GM12878 (cell line): ENCODE measurements around the gene FAM156A. TPM values are rescaled to one million over a fixed set of nuclear protein-coding genes. Genes with fewer than 3 reads are reported as not detected.

Source experiments
- ATAC-seq: fragments of 200-7000 bp; cut with Tn5 transposase; 3 replicates; pipeline ENCODE4 v1.9.1; 2020; ENCODE audit warnings: mild to moderate bottlenecking, moderate library complexity
- BruUV-seq: library from RNA; stranded (reverse); fragments of 400-500 nt; replicated peaks from 2 replicates; lab custom pipeline; 2021; lab: Mats Ljungman, UMichigan
- CTCF ChIA-PET: fragments of 300-600 bp; sonication (Branson Sonifier 250); formaldehyde crosslinking; extraction: SDS; loops from one replicate; lab custom pipeline; 2021; ENCODE audit warnings: inconsistent platforms; lab: Yijun Ruan, JAX
- POLR2A ChIA-PET: fragments of 350-600 bp; formaldehyde crosslinking; extraction: SDS; loops from one replicate; lab custom pipeline; 2021; ENCODE audit warnings: inconsistent platforms; lab: Charles Lee
- RAD21 ChIA-PET: fragments of 300-600 bp; sonication (Branson Sonifier 250); formaldehyde crosslinking; loops from one replicate; lab custom pipeline; 2023; ENCODE audit warnings: antibody characterized with exemption; ENCODE audit not compliant: unreplicated experiment; lab: Charles Lee
- SMC1A ChIA-PET: fragments of 300-600 bp; sonication (Branson Sonifier 250); formaldehyde crosslinking; loops from one replicate; lab custom pipeline; 2023; ENCODE audit not compliant: unreplicated experiment, uncharacterized antibody; lab: Charles Lee
- DNase-seq: peaks from one replicate; pipeline ENCODE4 v3.0.0-alpha.2; 2011; ENCODE audit warnings: low read depth, low spot score
- FAIRE-seq: peaks from 3 replicates; lab custom pipeline; 2011; peaks lifted over from hg19 to GRCh38; lab: Jason Lieb, UNC
- H2AFZ ChIP-seq: 2 replicates; pipeline ENCODE4 v1.6.0; 2011; ENCODE audit warnings: low read depth, low read length, control low read depth; ENCODE audit not compliant: control insufficient read depth
- H3K27ac ChIP-seq: 2 replicates; pipeline ENCODE4 v1.5.1; 2011; ENCODE audit warnings: control low read depth; ENCODE audit not compliant: control insufficient read depth, insufficient read depth
- H3K27me3 ChIP-seq, 2 experiments: replicated peaks in 1 of 2; 2 replicates each; pipeline versions ENCODE4 v1.6.0 to v1.6.1; 2011; ENCODE audit warnings: low read length in 1 of 2; ENCODE audit not compliant: control insufficient read depth in 2 of 2, insufficient read depth in 2 of 2
- H3K36me3 ChIP-seq, 2 experiments: 2 replicates each; pipeline ENCODE4 v1.5.1; 2011; ENCODE audit warnings: low read length in 1 of 2; ENCODE audit not compliant: control insufficient read depth in 2 of 2, insufficient read depth in 2 of 2
- H3K4me1 ChIP-seq: 2 replicates; pipeline ENCODE4 v1.6.1; 2011; ENCODE audit warnings: mild to moderate bottlenecking, low read length, moderate library complexity, mixed read lengths; ENCODE audit not compliant: control insufficient read depth, insufficient read depth
- H3K4me2 ChIP-seq: 2 replicates; pipeline ENCODE4 v1.6.0; 2011; ENCODE audit warnings: control low read depth; ENCODE audit not compliant: control insufficient read depth, insufficient read depth
- H3K4me3 ChIP-seq: fragments of 200-600 bp; sonication (generic); 2 replicates; pipeline ENCODE4 v1.5.1; 2016
- H3K79me2 ChIP-seq: 2 replicates; pipeline ENCODE4 v1.6.0; 2011; ENCODE audit warnings: low read length; ENCODE audit not compliant: control insufficient read depth, insufficient read depth
- H3K9ac ChIP-seq: 2 replicates; pipeline ENCODE4 v1.8.0; 2011; ENCODE audit warnings: low read length, control low read depth, mixed read lengths; ENCODE audit not compliant: control insufficient read depth, insufficient read depth
- H3K9me3 ChIP-seq: replicated peaks from 3 replicates; pipeline ENCODE4 v1.5.1; 2011; ENCODE audit warnings: mild to moderate bottlenecking, low read length; ENCODE audit not compliant: control insufficient read depth, insufficient read depth
- H4K20me1 ChIP-seq: 2 replicates; pipeline ENCODE4 v1.6.0; 2011; ENCODE audit not compliant: control insufficient read depth, insufficient read depth
- ATF2 ChIP-seq: IDR thresholded peaks from 2 replicates; pipeline ENCODE4 v1.6.1; 2012; ENCODE audit warnings: low read length, inconsistent platforms
- BRCA1 ChIP-seq: IDR thresholded peaks from 2 replicates; pipeline ENCODE4 v1.6.1; 2011; ENCODE audit warnings: low read depth, low read length, improper control_type of control experiment
- CEBPB ChIP-seq, 2 experiments: fragments of 150-350 bp in 1 of 2; IDR thresholded peaks; 2 replicates each; pipeline ENCODE4 v1.6.1; 2012 to 2014; ENCODE audit warnings: low read depth in 2 of 2, low read length in 2 of 2, borderline replicate concordance in 1 of 2, inconsistent platforms in 1 of 2
- CHD4 ChIP-seq: fragments of 200-600 bp; sonication (generic); IDR thresholded peaks from 2 replicates; pipeline ENCODE4 v1.6.1; 2016; ENCODE audit warnings: mild to moderate bottlenecking
- KAT2A ChIP-seq: conservative IDR thresholded peaks from 2 replicates; pipeline ENCODE4 v1.6.1; 2011; ENCODE audit warnings: low read depth, low read length; ENCODE audit not compliant: control insufficient read depth
- MEF2A ChIP-seq: IDR thresholded peaks from 2 replicates; pipeline ENCODE4 v1.6.1; 2011; ENCODE audit warnings: low read depth, mild to moderate bottlenecking, low read length, moderate library complexity; ENCODE audit not compliant: insufficient read depth
- MLLT1 ChIP-seq: fragments of 450-650 bp; IDR thresholded peaks from 2 replicates; pipeline ENCODE4 v1.6.1; 2016; ENCODE audit warnings: mild to moderate bottlenecking
- MTA3 ChIP-seq: IDR thresholded peaks from 2 replicates; pipeline ENCODE4 v1.6.1; 2012; ENCODE audit warnings: low read length, inconsistent platforms, borderline replicate concordance
- POU2F2 ChIP-seq: IDR thresholded peaks from 3 replicates; pipeline ENCODE4 v1.6.1; 2011; ENCODE audit warnings: low read depth, mild to moderate bottlenecking, low read length, borderline replicate concordance
- SIN3A ChIP-seq: IDR thresholded peaks from 2 replicates; pipeline ENCODE4 v1.6.1; 2012; ENCODE audit warnings: low read depth, low read length, improper control_type of control experiment
- SKIL ChIP-seq: fragments of 450-650 bp; IDR thresholded peaks from 2 replicates; pipeline ENCODE4 v1.6.1; 2017; ENCODE audit warnings: mild to moderate bottlenecking, low read depth, inconsistent platforms; ENCODE audit not compliant: poor library complexity, severe bottlenecking
- TCF12 ChIP-seq: IDR thresholded peaks from 2 replicates; pipeline ENCODE4 v1.6.1; 2011; ENCODE audit warnings: low read depth, mild to moderate bottlenecking, low read length
- ZBED1 ChIP-seq: IDR thresholded peaks from 2 replicates; pipeline ENCODE4 v1.6.1; 2016; ENCODE audit warnings: borderline replicate concordance
- ZBTB40 ChIP-seq: fragments of 450-650 bp; IDR thresholded peaks from 2 replicates; pipeline ENCODE4 v1.6.1; 2016; ENCODE audit warnings: mild to moderate bottlenecking, moderate library complexity, borderline replicate concordance
- ZNF622 ChIP-seq: fragments of 450-650 bp; IDR thresholded peaks from 2 replicates; pipeline ENCODE4 v1.6.1; 2017; ENCODE audit warnings: mild to moderate bottlenecking, inconsistent platforms
- WGBS: methylation state at CpG from one replicate; pipeline ENCODE4 v1.1.6; 2016; ENCODE audit warnings: low lambda C conversion rate; ENCODE audit not compliant: insufficient replicate concordance, insufficient coverage; ENCODE audit errors: missing lambda C conversion rate; 5-methylcytosine and 5-hydroxymethylcytosine counted together
- in situ Hi-C: fragments of 300-500 bp; cut with MboI; formaldehyde crosslinking; loops from 9 replicates; pipeline ENCODE4 v1.14.3; 2018; ENCODE audit warnings: mixed read lengths
- intact Hi-C: fragments of 100-400 bp; cut with micrococcal nuclease; formaldehyde crosslinking; loops from one replicate; pipeline ENCODE4 v1.14.2; 2022; ENCODE audit not compliant: unreplicated experiment
- polyA plus RNA-seq, 11 experiments: library from polyadenylated mRNA; depleted of rRNA in 4 of 11; unstranded in 6 of 11; stranded (reverse) in 5 of 11; fragments of >200 nt; fragmentation: Nextera tagmentation in 4 of 11; fragmentation: Illumina TruSeq in 1 of 11; extraction: Ambion mirVana in 4 of 11; extraction: Trizol in 1 of 11; gene quantifications; 1 replicate in 1 of 11; 2 replicates in 10 of 11; pipeline versions ENCODE4 v1.2.1 to v1.2.3, GENCODE V29; 2011 to 2016; ENCODE audit warnings: inconsistent platforms in 2 of 11, missing spikeins in 2 of 11, low read depth in 1 of 11
- total RNA-seq, 4 experiments: library from RNA; depleted of rRNA in 3 of 4; stranded (reverse); fragments of >200 nt in 3 of 4; fragmentation: Illumina TruSeq in 1 of 4; extraction: Trizol in 1 of 4; gene quantifications; 2 replicates each; pipeline versions ENCODE4 v1.2.1 to v1.2.3, GENCODE V29; 2013 to 2021

The FAM156A gene
- total and polyA plus RNA-seq, 10 of the 15 experiments (the other 5 are each of a cell fraction or from before 2014, with no cell fraction given): 2.9 to 25.2 (median 16.3) TPM

- no peak for DNase-seq
- intact Hi-C loops (no loop called here), in situ Hi-C loops (loop anchor here (25.0 kb wide), 2 partner anchors 396 to 646 kb away; no protein-coding TSS in a partner anchor)
- Histone ChIP-seq H3K36me3 (no peaks in the 10 kb centered on the region), H3K9ac (no peak overlapping the region), H3K4me3 (no peak overlapping the region), H3K27me3 (no peaks in the 10 kb centered on the region; a peak in 1 of 4 replicates), H2AFZ (no peak overlapping the region), H4K20me1 (no peaks in the 10 kb centered on the region), H3K79me2 (no peaks in the 10 kb centered on the region), H3K9me3 (no peaks in the 10 kb centered on the region), H3K4me2 (no peak overlapping the region), H3K4me1 (no peaks in the 10 kb centered on the region), H3K27ac (no peak overlapping the region)
- no peak for FAIRE-seq
- 79% methylated on average over 5 of the region's 5 CpGs for WGBS
- ATAC-seq: no peak
- BruUV-seq: no TSS peak
- RAD21 ChIA-PET: no interaction called here
- SMC1A ChIA-PET: no interaction called here
- POLR2A ChIA-PET: no interaction called here
- CTCF ChIA-PET: interaction anchor here (1.2 kb wide), 1 partner anchor 11 kb away, joined by 4 read pairs; no protein-coding TSS in a partner anchor
- TF ChIP-seq POU2F2 (no peak), ZBTB40 (no peak), CHD4 (no peak), ZBED1 (no peak), MEF2A (no peak), MTA3 (no peak), SKIL (no peak), TCF12 (no peak), ZNF622 (no peak), SIN3A (no peak), BRCA1 (no peak), MLLT1 (no peak), CEBPB (IDR thresholded peaks at IDR 0.05; ENCODE audit: borderline replicate concordance in 1 of 2, low read depth in 2 of 2, low read length in 2 of 2) (no peak), KAT2A (no peak), ATF2 (no peak)
Measured at GRCh38 chrX:52983321-52984000, 25.1 kb upstream of the FAM156A start.
